Activated CD4-positive, alpha-beta T cell treated with anti-CD3 and anti-CD28 coated beads for 48 hours (primary cell): Measurements from ENCODE around the gene CLDN9.

Experiments used
- DNase-seq: peaks from one replicate; pipeline ENCODE4 v3.0.0-alpha.2; 2020

The CLDN9 gene, protein sequence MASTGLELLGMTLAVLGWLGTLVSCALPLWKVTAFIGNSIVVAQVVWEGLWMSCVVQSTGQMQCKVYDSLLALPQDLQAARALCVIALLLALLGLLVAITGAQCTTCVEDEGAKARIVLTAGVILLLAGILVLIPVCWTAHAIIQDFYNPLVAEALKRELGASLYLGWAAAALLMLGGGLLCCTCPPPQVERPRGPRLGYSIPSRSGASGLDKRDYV

DNA sequence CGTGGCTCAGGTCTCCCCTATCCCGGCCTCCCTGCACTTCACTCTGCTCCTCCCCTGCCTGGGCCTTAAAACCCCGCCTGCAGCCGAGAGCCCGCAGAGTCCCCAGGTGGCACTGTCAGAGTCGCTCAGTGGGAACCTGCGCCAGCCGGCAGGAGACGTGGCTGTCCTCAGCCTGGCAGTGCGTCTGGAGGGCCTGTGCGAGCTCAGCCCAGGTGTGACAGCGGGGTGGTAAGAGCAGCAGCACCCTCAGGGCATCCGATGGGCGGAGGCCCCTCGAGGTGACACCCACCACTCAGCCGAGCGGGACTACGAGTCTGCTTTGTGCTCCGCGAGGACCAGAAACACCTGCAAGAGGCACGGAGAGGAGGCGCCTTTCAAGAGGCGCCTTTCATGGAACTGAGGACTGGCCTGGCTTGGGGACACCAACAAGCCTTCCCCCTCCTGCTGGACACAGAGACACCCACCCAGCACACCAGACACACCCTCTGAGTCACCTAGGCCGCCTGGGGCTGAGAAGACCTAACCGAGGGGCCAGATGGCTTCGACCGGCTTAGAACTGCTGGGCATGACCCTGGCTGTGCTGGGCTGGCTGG, at the start of gene CLDN9:
CLDN9 (plus strand) TSS at position 96 of the 593 bp plus-strand sequence; CDS start at position 536, 440 bp downstream.
- peak; percentile 22 for DNase-seq

DNA sequence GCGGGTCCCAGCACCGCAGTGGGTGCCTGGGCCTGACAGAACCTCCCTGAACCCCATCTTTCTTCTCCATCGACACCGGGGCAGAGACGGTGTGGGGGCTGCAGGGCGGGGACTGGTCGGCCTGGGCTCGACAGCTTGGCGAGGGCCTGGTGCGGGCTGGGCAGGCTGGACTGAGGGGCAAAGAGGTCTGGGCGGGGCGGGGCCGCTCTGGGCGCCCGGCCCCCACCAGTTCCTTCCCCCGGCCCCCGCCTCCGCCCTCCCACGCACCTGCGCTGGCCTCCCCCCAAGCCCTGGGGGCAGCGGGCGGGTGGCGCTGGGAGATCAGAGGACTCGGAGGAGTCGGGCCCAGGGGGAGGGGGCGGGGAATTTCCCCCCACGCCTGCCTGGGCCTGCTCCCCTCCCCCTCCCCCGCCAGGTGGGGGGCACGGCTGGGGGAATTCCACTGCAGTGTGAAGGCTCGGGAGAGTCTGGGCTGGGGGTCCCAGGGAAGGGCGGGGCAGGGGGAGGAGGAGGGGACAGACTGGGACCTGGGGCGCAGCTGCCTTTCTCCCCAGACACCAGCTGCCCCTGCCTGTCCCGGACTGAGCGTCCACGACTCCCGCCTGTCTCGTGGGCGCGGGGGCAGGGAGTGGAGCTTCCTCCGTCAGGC, 49.5 kb upstream of the CLDN9 start:
- DNase-seq, result no peak

DNA sequence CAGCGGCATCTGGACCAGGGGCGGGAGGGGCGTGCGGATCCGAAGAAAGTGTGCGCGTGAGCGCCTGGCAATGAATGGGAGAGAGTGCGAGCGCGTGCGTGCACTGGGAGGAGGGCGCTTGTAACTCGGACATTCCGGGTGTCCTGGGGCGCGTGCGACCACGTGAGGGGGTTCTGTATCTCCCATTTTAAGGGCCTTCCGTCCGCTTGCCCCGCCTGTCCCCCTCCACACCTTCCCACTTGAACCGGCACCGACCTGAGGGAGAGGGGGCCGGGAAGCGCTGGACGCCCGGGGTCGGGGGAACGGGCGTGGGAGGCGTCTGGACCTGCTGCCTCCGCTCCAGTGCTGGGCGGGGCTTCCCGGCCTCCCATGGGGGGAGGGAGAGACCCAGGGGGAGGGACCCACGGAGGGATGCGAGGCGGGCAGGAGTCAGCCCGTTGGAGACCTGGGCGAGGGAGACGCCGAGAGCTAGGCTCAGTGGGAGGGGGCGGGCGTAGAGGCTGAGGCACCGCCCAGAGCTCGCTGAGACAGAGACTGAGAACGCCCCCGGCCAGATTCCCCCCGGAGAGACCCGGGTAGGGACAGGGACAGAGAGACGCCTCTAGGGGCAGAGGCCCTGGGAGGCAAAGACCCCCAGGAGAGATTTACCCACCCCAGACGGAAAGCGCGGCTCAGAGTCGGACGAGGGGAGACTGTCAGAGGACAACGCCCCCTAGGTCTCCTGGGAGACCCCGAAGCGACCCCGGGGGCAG, 48.8 kb upstream of the CLDN9 start, which contains the start of gene KREMEN2:
KREMEN2 (plus strand) TSS at position 553 of the 752 bp plus-strand sequence. CDS start 246 bp downstream, outside the sequence.
- peak; percentile 64 for DNase-seq

DNA sequence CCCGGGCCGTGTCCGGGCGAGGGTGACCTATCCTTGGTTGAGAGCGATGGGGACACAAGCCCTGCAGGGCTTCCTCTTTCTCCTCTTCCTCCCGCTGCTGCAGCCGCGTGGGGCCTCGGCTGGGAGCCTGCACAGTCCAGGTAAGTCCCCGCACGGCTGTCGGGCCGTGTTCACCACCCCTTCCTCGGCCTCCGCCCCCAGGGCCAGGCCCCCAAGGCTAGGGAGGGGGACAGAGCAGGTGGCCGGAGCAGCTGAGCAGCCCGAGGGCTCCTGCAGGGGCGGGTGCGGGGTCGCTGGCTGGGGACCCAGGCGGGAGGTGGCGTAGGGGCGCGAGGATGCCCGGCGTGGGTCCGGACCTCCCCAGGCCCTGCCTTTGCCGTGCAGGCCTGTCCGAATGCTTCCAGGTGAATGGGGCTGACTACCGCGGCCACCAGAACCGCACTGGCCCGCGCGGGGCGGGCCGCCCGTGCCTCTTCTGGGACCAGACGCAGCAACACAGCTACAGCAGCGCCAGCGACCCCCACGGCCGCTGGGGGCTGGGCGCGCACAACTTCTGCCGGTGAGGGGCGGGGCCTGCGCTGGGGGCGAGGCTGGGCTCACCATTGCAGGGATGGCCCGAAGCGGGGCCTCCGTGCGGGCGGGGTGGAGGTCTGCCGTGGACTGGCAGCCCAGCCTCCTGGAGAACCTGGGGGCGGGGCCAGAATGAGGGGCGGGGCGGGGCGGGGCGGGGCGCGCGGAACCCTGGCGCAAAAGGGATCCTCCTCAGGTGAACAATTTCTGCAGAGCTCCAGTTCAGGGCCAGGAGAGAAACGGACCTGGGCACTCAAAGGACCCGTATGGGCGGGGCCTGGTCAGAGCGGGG, 48.0 kb upstream of the CLDN9 start:
- peak; percentile 80 for DNase-seq

DNA sequence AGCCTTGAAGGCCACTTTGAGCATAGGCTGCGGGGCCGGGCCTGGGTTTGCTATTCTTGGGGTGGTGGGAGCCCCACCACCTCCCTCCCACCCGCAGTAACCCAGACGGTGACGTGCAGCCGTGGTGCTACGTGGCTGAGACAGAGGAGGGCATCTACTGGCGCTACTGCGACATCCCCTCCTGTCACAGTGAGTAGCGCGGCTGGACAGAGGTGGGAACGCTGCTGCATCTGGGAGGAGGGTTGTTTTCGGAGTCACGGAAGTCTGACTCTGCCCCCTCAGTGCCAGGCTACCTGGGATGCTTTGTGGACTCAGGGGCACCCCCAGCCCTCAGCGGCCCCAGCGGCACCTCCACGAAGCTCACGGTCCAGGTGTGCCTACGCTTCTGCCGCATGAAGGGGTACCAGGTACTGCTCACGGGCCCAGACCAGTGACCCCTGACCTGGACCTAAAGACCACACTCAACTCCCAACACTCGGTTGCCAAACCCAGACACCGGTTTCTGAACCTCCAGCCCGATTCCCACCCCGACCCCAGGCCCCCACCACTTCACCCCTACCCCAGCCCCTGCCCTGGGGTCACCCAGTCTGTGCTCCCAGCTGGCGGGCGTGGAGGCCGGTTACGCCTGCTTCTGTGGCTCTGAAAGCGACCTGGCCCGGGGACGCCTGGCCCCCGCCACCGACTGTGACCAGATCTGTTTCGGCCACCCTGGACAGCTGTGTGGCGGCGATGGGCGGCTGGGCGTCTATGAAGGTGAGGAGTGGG, 46.5 kb upstream of the CLDN9 start:
- DNase-seq, result no peak

DNA sequence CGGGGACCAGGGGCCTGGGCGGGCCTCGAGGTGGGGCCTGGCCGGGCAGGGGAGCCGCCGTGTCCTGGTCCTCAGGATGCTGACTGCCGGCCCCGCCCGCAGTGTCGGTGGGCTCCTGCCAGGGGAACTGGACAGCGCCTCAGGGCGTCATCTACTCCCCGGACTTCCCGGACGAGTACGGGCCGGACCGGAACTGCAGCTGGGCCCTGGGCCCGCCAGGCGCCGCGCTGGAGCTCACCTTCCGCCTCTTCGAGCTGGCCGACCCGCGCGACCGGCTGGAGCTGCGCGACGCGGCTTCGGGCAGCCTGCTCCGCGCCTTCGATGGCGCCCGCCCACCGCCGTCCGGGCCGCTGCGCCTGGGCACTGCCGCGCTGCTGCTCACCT, 45.9 kb upstream of the CLDN9 start:
- DNase-seq, result peak; percentile 26

DNA sequence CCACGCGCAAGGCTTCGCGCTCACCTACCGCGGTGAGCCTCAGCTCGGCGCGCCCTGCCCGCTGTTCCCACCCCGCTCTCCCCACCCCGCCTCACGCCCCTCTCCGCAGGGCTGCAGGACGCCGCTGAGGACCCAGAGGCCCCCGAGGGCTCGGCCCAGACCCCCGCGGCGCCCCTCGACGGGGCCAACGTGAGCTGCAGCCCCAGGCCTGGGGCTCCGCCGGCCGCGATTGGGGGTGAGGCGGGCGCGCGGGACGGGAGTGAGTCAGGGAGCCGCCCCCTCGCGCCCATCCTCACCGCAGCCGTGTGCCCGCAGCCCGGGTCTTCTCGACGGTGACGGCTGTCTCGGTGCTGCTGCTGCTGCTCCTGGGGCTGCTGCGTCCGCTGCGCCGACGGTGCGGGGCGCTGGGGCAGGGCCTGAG, 45.5 kb upstream of the CLDN9 start:
- no peak for DNase-seq

DNA sequence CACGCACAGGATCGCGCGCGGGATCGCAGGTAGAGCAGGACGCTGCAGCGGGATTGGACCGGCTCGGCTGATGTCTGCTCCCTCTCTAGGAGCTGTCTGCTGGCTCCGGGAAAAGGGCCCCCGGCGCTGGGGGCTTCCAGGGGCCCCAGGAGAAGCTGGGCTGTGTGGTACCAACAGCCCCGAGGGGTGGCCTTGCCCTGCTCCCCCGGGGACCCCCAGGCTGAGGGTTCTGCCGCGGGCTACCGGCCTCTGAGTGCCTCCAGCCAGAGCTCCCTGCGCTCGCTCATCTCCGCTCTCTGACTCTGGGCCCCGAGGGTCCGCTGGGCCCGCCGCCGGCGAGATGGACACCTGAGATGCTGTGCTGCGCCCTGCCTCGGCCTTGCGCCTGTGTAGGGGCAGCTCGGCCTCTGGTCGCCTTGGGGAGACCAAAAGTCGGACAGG, 45.0 kb upstream of the CLDN9 start:
- DNase-seq, result no peak

DNA sequence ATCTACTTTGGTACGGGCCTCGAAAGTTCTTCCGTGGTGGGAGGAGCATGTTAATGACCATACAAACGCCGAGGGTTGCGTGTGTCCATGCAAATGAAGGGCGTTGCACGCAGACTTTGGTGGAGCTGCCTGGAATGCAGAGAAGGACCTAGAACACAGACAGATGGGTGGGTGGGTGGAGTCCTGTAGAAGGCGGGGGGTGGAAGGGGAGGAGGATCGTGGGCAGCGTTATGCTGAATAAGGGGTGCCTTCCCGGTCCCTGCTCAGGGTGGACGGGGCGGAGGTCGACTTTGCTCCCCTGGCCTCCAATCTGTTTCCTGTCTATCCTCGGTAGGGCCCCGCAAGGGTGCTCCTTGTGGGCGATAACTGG, 44.4 kb upstream of the CLDN9 start:
- DNase-seq, result peak; percentile 21

DNA sequence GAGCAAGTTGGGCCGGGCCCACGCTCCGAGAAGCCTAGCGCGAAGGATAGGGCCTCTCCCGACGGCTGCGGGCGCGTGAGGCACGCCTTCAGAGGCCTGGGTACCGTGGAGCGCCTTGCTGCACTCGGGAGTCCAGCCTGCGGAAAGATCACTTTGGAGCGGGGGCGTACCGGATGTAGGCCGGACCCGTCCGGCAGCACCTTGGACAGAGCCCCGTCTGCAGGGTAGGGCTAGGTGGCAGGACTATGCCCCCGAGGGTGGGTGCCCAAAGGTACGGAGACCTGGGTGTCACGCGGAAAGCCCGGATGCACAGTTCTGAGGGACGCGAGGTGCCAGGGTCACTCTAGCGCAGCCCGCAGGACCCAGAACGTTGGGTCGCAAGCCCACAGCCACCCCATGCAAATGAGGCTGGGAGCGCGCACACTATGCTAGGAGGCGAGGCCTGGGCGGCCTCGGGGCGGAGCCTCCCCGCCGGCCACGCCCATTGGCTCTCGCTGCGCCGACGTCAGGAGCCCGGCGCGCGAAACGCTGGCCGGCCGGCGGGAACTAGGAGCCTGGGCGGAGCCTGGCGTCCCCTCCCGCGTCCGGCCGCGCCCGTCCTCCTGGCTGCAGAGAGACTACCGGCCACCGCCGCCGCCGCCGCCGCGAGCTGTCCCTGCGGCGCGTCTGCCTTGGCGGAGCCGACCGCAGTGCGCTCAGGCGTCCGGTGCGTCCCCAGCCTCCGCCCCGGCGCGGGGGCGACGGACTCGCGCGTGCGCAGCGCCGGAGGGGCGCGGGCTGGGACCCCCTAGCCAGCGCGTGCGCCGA, 43.8 kb upstream of the CLDN9 start, which contains the start of gene PAQR4:
PAQR4 (plus strand) TSS at position 611 of the 807 bp plus-strand sequence. CDS start 327 bp downstream, outside the sequence.
- DNase-seq, result peak; percentile 89

DNA sequence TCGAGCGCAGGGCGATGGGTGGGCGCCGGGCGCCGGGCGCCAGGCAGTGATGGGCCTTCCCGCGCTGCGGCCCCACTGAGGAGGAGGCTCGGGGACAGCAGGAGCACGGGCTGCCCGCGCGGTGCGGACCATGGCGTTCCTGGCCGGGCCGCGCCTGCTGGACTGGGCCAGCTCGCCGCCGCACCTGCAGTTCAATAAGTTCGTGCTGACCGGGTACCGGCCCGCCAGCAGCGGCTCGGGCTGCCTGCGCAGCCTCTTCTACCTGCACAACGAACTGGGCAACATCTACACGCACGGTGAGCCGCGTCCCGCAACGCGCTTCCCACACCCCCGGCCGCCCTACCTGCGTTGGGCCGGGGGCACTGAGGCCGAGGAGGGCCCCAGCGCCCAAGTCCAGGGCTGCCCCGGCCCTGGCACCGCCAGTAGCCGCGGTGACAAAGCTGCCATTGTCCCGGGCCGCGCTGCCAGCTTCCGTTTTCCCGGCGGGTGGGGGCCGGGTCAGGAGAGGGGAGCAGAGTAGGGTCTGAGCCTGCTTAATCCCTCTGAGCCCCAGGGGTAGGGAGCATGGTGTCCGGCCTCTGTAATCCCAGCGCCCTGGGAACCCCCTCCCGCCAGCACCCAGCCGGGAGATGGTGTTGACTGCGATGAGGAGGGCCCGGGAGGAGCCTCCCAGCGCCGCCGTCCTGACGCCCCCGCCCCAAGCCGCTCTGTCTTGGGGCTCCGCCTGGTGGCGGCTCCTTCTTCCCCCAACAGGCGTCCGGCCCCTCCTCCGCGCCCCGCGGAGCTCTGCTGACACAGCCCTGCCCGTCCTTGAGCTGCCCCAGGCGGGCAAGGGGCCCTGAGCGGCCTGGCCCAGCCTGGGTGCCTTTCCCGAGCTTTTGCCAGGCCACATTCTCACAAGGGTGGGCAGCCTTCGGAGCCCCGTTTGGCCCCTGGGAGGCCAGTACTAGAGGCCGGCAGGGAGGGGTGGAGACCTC, 42.9 kb upstream of the CLDN9 start:
- DNase-seq, result peak; percentile 93

DNA sequence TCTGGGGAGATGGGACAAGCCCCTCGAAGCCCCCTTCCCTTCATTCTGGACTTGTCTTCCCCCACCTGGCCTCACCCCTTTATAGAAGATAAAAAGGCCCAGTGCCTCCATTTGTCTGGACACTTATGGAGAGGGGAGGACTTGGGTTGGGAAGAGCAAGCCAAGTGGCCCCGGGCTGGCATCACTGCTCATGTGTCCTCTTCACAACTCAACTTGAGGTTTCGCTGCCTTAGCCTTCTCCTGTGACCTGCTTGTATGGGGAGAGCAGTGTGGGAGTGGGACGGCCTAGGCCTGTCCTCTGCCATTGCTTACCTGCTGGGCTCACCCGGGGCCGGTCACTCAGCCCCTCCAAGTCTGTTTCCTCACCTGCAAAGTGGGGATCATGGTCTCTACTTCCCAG, 42.2 kb upstream of the CLDN9 start:
- no peak for DNase-seq

DNA sequence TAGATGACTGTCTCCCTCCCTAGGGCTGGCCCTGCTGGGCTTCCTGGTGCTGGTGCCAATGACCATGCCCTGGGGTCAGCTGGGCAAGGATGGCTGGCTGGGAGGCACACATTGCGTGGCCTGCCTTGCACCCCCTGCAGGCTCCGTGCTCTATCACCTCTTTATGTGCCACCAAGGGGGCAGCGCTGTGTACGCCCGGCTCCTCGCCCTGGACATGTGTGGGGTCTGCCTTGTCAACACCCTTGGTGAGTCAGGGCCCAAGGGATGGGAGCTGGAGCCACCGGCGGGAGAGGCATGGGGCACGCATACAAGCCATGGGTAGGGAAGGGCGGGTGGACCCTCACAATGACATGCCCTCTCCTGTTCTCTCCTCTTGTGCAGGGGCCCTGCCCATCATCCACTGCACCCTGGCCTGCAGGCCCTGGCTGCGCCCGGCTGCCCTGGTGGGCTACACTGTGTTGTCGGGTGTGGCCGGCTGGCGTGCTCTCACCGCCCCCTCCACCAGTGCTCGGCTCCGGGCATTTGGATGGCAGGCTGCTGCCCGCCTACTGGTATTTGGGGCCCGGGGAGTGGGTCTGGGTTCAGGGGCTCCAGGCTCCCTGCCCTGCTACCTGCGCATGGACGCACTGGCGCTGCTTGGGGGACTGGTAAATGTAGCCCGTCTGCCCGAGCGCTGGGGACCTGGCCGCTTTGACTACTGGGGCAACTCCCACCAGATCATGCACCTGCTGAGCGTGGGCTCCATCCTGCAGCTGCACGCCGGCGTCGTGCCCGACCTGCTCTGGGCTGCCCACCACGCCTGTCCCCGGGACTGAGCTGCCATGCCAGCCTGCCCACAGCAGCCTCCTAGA, 41.4 kb upstream of the CLDN9 start:
- no peak for DNase-seq

DNA sequence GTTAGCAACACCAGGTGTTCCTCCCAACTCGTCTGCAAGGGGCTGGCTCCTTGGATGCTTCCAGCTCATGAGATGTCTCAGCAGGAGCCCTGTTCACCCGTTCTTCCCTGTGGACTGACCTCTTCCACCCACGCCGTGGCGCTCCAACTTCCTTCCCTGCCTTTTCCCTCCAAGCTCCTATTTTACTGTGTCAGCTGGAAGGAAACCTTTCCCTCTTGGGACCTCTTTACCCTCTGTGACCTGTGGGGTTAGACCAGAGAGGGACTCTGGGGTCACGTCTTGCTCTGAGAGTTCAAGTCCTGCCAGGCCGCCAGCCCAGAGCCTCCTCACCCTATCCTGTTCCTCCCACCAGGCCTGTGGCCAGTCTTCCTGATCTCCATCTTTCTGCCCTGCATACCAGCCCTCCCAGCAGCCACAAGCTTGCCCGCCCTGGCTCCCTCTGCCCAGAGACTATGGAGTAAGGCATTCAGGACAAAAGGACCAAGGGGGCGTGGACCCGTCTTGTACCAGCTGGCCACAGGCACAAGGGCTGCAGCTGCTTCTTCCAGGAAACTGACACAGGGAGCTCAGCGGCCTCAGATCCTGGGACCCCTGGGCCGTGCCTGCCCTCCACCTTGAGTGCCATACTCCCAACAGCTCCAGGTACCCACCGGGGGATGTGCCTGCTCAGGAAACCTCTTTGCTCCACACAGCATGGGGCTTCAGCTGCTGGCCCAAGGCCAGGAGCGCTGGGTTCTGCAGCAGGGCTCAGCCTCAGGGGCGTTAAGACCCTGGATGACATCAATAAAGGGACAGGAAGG, 40.5 kb upstream of the CLDN9 start:
- no peak for DNase-seq

DNA sequence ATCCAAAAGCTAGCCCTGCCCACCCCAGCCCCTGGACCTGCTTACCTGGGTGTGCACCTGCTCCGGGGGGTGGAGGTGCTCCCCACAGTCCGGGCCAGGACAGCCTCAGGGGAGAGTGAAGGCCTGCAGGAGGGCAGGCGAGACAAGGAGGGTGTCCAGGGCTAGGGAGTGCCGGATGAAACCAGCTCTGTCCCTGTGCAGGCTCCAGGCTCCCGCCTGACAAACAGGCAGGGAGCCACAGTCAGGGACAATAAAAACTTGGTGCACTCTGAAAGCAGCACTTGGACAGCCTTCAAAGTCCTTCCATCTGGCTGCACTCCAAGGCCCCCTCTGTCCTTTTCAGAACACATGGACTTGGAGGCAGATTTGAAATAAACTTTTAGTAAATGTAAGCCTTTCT, 39.6 kb upstream of the CLDN9 start:
- no peak for DNase-seq

DNA sequence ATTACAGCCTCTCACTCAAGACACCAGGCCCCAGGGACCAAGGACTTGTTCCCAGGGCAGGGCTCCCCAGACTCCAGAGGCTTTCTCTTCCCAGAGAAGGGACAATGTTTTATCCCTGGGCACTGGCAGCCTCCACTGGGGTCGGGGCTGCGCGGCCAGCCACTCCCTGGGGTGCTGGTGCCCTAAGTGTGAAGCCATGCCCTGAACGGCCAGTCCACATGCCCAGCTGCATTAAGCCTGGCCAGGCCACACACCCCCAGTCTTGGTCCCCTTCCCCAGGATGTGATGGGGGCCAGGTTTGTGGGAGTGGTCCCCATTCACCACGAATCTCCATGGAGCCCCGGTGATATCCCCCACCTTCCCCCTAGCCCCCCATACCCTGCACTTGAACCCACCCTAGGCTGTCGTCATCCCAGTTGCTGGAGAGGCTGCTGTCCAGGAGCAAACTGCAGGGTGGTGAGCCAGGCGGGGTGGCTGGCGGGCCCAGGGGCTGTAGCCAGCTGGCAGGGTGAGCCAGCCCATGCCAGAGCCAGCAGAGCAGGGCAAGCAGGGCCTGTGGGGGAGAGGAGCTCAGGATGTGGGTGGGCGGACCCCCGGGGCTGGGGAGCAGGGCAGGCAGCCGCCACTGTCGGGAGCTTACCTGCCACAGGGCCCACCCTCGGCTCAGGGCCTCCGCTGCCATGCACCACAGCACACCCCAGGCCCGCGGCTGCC, 39.0 kb upstream of the CLDN9 start:
- no peak for DNase-seq
